Measurements from ENCODE around the gene MEI1. TPM values are rescaled to one million over a fixed set of nuclear protein-coding genes. Genes with fewer than 3 reads are reported as not detected.
A peak's percentile ranks its signal among the peaks of the same experiment; 100 is the strongest.

MEI1 gene
- total and polyA plus RNA-seq, 2 donors (not counting 1 experiment from before 2014, with no cell fraction given): 50.1 to 64.8 TPM

DNA sequence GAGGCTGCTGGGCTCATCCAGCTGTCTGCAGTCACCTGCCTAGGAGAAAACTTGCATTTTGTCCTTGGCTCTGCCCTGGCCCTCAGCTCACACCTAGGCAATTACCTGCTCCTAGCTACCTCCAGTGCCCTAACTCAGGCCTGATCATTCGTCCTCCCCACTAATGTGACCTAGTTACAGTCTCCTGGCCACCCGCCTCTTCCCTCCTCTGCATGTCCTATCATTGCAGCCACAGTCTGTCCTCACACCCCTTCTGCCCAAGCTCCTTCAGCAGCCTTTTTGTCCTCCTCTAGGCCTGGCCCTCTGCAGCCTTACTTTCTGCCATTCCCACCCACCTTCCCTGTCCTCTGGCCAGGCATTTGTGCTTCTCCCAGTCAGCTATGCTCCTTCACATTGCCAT lies 83.4 kb downstream of the MEI1 start:
- H3K9ac ChIP-seq (ENCODE audit: low read length): peak overlapping the region; percentile 71
- ChIA-PET CTCF (interaction anchor here (0.6 to 4.8 kb wide), 6 partner anchors 10 to 84 kb away, joined by 3 to 45 read pairs (median 4); partner anchors contain the start of genes CCDC134 and MEI1), POLR2A (interaction anchor here (0.6 to 4.8 kb wide), 3 partner anchors 17 to 154 kb away, joined by 3 to 68 read pairs (median 3); partner anchors contain the start of gene CCDC134)
- no peaks in the 10 kb centered on the region for H3K27me3 ChIP-seq (replicated peaks in 1 of 4; ENCODE audit: control extremely low read depth in 1 of 4, control insufficient read depth in 3 of 4, insufficient read depth in 4 of 4, low read length in 3 of 4)
- H3K4me3 ChIP-seq (ENCODE audit: control extremely low read depth in 1 of 5, extremely low read depth in 1 of 5, insufficient read depth in 1 of 5, low read depth in 2 of 5, low read length in 4 of 5): no peak overlapping the region
- peak overlapping the region; percentile 90 for H3K4me2 ChIP-seq (replicated peaks; ENCODE audit: low read depth, low read length, poor library complexity, severe bottlenecking)
- DNase-seq (no peak), ATAC-seq (ENCODE audit: low read depth) (no peak)
- H3K27ac ChIP-seq (ENCODE audit: low read length in 2 of 2): peak overlapping the region; percentile 90 to 95
- H3K27me3 Mint-ChIP-seq: no peaks in the 10 kb centered on the region
- H3K36me3 ChIP-seq (replicated peaks in 1 of 2; ENCODE audit: control extremely low read depth in 1 of 2, control insufficient read depth in 1 of 2, extremely low read depth in 1 of 2, insufficient read depth in 2 of 2, low read length in 1 of 2): peaks cover 0 to 16% of the 10 kb centered on the region in 2 experiments
- TF ChIP-seq, protein P1, sequence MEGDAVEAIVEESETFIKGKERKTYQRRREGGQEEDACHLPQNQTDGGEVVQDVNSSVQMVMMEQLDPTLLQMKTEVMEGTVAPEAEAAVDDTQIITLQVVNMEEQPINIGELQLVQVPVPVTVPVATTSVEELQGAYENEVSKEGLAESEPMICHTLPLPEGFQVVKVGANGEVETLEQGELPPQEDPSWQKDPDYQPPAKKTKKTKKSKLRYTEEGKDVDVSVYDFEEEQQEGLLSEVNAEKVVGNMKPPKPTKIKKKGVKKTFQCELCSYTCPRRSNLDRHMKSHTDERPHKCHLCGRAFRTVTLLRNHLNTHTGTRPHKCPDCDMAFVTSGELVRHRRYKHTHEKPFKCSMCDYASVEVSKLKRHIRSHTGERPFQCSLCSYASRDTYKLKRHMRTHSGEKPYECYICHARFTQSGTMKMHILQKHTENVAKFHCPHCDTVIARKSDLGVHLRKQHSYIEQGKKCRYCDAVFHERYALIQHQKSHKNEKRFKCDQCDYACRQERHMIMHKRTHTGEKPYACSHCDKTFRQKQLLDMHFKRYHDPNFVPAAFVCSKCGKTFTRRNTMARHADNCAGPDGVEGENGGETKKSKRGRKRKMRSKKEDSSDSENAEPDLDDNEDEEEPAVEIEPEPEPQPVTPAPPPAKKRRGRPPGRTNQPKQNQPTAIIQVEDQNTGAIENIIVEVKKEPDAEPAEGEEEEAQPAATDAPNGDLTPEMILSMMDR (IDR thresholded peaks at IDR 0.05): no peak
- TF ChIP-seq EZH2 (IDR thresholded peaks at IDR 0.05; ENCODE audit: borderline replicate concordance, insufficient read depth, low read depth, low read length, poor library complexity, severe bottlenecking): no peak
- peaks cover 35% of the 10 kb centered on the region for H3K79me2 ChIP-seq (ENCODE audit: control insufficient read depth, insufficient read depth, low read length)
- peak overlapping the region; percentile 98 for H3K27ac Mint-ChIP-seq
- intact Hi-C loops (cut with micrococcal nuclease): loop anchor here (2.0 to 5.0 kb wide), 2 partner anchors 14 to 290 kb away; partner anchors contain the start of genes NAGA and PHETA2
- H4K20me1 ChIP-seq (ENCODE audit: control insufficient read depth, insufficient read depth, low read length, poor library complexity, severe bottlenecking): no peaks in the 10 kb centered on the region
- H3K4me1 ChIP-seq (ENCODE audit: control insufficient read depth in 2 of 2, insufficient read depth in 2 of 2, low read length in 2 of 2): peaks cover 26 to 31% of the 10 kb centered on the region in 2 donors
- H3K9me3 Mint-ChIP-seq (ENCODE audit: insufficient read depth): no peaks in the 10 kb centered on the region
- peaks cover 39% of the 10 kb centered on the region for H3K4me1 Mint-ChIP-seq
- WGBS (ENCODE audit: insufficient coverage): 100% methylated on average over 2 of the region's 2 CpGs
- H3K9me3 ChIP-seq (ENCODE audit: control extremely low read depth in 1 of 3, control insufficient read depth in 2 of 3, insufficient read depth in 1 of 3, low read length in 2 of 3): no peaks in the 10 kb centered on the region
- peak overlapping the region; percentile 88 for H3K4me3 Mint-ChIP-seq
- no peak overlapping the region for H2AFZ ChIP-seq (ENCODE audit: insufficient read depth, low read depth, low read length, poor library complexity, severe bottlenecking)

DNA sequence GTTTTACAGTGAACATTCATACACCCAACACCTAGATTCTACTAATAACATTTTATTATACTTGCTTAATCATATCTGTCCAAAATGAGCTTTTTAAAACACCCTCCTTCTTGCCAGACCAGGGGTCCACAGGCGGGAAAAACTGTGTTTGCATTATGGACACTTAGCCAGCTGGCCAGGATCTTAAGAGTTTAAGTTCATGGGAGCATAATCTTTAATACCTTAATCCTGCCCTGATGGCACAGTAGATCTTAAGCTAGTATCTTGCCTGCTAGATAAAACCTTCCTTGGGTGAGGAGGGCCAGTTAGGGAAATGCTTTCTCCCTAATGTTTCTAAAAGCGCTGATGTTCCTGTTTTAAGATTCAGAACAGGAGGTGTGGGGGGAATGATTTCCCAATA lies 88.0 kb downstream of the MEI1 start:
- Mint-ChIP-seq H3K9me3 (ENCODE audit: insufficient read depth) (no peaks in the 10 kb centered on the region), H3K4me3 (no peak overlapping the region), H3K27me3 (no peaks in the 10 kb centered on the region), H3K27ac (no peak overlapping the region), H3K4me1 (peaks cover 15% of the 10 kb centered on the region)
- intact Hi-C loops (cut with micrococcal nuclease): no loop called here
- H3K9ac ChIP-seq (ENCODE audit: low read length): no peak overlapping the region
- CTCF ChIA-PET: interaction anchor here (1.3 to 3.2 kb wide), 2 partner anchors 13 to 90 kb away, joined by 4 to 12 read pairs; partner anchors contain the start of gene CCDC134
- no peaks in the 10 kb centered on the region for H4K20me1 ChIP-seq (ENCODE audit: control insufficient read depth, insufficient read depth, low read length, poor library complexity, severe bottlenecking)
- H3K27ac ChIP-seq (ENCODE audit: low read length in 2 of 2): no peak overlapping the region
- no peaks in the 10 kb centered on the region for H3K9me3 ChIP-seq (ENCODE audit: control extremely low read depth in 1 of 3, control insufficient read depth in 2 of 3, insufficient read depth in 1 of 3, low read length in 2 of 3)
- peaks cover 10% of the 10 kb centered on the region for H3K79me2 ChIP-seq (ENCODE audit: control insufficient read depth, insufficient read depth, low read length)
- POLR2A ChIA-PET: interaction anchor here (0.6 to 1.1 kb wide), 2 partner anchors 8 to 160 kb away, joined by 3 read pairs; no protein-coding TSS in a partner anchor
- DNase-seq: no peak
- H3K4me1 ChIP-seq (ENCODE audit: control insufficient read depth in 2 of 2, insufficient read depth in 2 of 2, low read length in 2 of 2): peaks cover 7 to 9% of the 10 kb centered on the region in 2 donors
- H2AFZ ChIP-seq (ENCODE audit: insufficient read depth, low read depth, low read length, poor library complexity, severe bottlenecking): no peak overlapping the region
- ATAC-seq (ENCODE audit: low read depth): no peak
- TF ChIP-seq, protein P1 (IDR thresholded peaks at IDR 0.05): no peak
- TF ChIP-seq EZH2 (IDR thresholded peaks at IDR 0.05; ENCODE audit: borderline replicate concordance, insufficient read depth, low read depth, low read length, poor library complexity, severe bottlenecking): no peak
- H3K4me2 ChIP-seq (replicated peaks; ENCODE audit: low read depth, low read length, poor library complexity, severe bottlenecking): no peak overlapping the region
- H3K4me3 ChIP-seq (ENCODE audit: control extremely low read depth in 1 of 5, extremely low read depth in 1 of 5, insufficient read depth in 1 of 5, low read depth in 2 of 5, low read length in 4 of 5): no peak overlapping the region
- no peaks in the 10 kb centered on the region for H3K27me3 ChIP-seq (replicated peaks in 1 of 4; ENCODE audit: control extremely low read depth in 1 of 4, control insufficient read depth in 3 of 4, insufficient read depth in 4 of 4, low read length in 3 of 4)
- peaks cover 0 to 38% of the 10 kb centered on the region in 2 experiments for H3K36me3 ChIP-seq (replicated peaks in 1 of 2; ENCODE audit: control extremely low read depth in 1 of 2, control insufficient read depth in 1 of 2, extremely low read depth in 1 of 2, insufficient read depth in 2 of 2, low read length in 1 of 2)
- 60% methylated on average over 1 of the region's 2 CpGs for WGBS (ENCODE audit: insufficient coverage)

Measured in B cell (primary cell).